Measurements from ENCODE around the gene ZNF678. TPM values are rescaled to one million over a fixed set of nuclear protein-coding genes. Genes with fewer than 3 reads are reported as not detected.

The ZNF678 gene
- total and polyA plus RNA-seq, 8 donors, result 1.6 to 8.0 (median 6.0) TPM

DNA sequence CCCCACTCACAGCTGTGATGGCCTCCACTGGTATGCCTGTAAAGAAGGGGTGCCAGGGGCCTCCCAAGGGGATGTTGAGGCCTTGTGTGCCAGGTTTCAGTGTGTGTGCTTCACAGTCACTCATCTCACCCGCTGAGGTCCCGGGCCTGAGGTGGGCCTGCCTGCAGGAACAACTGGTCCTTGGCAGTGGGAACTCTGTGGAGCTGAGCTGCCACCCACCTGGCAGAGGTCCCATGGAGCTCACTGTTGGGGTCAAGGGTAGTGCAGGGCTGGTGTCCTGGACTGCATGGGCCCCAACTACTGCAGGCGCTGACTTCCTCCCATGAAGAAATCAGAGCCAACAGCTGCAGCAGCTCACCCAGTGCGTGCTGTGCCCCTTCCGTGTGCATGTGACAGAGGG is 17.3 kb upstream of the ZNF678 start:
- ATAC-seq (no peak), DNase-seq (peak in 2 of 6 donors; percentile 32 to 39), FAIRE-seq (no peak)
- 56 to 61% methylated on average over 5 of the region's 5 CpGs for WGBS, 2 donors
- Histone ChIP-seq H3K4me1 (peaks cover 4 to 9% (median 5%) of the 10 kb centered on the region in 3 donors), H3K36me3 (no peaks in the 10 kb centered on the region), H3K27me3 (no peaks in the 10 kb centered on the region), H3K4me3 (no peak overlapping the region), H3K9me3 (no peaks in the 10 kb centered on the region), H3K27ac (no peak overlapping the region)
- TF ChIP-seq, protein P1, sequence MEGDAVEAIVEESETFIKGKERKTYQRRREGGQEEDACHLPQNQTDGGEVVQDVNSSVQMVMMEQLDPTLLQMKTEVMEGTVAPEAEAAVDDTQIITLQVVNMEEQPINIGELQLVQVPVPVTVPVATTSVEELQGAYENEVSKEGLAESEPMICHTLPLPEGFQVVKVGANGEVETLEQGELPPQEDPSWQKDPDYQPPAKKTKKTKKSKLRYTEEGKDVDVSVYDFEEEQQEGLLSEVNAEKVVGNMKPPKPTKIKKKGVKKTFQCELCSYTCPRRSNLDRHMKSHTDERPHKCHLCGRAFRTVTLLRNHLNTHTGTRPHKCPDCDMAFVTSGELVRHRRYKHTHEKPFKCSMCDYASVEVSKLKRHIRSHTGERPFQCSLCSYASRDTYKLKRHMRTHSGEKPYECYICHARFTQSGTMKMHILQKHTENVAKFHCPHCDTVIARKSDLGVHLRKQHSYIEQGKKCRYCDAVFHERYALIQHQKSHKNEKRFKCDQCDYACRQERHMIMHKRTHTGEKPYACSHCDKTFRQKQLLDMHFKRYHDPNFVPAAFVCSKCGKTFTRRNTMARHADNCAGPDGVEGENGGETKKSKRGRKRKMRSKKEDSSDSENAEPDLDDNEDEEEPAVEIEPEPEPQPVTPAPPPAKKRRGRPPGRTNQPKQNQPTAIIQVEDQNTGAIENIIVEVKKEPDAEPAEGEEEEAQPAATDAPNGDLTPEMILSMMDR (IDR thresholded peaks at IDR 0.05), result no peak
- intact Hi-C loops (cut with DNase I), result no loop called here

DNA sequence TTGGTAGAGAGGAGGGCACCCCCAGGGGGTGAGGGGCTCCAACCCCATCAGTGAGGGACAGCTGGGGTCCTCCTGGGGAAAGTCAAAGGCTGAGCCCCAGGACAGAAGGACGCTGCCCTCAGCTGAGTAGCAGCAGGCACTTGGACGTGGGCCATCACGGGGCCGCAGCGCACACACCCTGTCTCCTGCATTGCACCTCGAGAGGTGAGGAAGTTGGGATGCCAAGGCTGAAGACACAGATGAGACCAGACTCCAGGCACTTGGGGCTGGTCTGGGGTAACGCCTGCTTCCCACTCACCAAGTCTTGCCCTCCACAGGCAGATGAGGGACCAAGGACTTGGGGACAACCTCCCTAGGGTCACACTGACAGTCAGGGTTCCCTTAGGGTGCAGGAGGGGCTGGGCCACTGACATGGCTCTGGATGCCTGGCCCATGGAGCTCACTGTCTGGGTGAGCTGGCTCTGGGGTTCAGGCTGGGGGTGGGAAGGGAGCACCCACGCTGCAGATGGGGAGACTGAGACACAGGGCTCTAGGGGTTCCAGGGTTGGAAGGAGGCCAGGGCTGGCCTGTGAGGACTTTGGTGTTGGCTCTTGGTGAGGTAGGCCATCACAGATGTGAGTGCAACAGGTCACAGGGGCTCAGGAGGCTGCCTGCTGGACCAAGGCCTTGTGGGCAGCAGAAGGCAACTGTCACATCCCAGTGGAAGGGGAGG is 16.6 kb upstream of the ZNF678 start:
- Histone ChIP-seq H3K9me3 (no peaks in the 10 kb centered on the region), H3K27ac (no peak overlapping the region), H3K36me3 (no peaks in the 10 kb centered on the region), H3K4me1 (peaks cover 4 to 9% (median 5%) of the 10 kb centered on the region in 3 donors), H3K4me3 (no peak overlapping the region), H3K27me3 (no peaks in the 10 kb centered on the region)
- DNase-seq (peak in 3 of 6 donors; percentile 32 to 64 (median 46)), FAIRE-seq (no peak), ATAC-seq (no peak)
- intact Hi-C loops (cut with DNase I), result no loop called here
- TF ChIP-seq, protein P1 (IDR thresholded peaks at IDR 0.05), result no peak
- WGBS, 2 donors, result 94 to 100% methylated on average over 8 of the region's 8 CpGs

DNA sequence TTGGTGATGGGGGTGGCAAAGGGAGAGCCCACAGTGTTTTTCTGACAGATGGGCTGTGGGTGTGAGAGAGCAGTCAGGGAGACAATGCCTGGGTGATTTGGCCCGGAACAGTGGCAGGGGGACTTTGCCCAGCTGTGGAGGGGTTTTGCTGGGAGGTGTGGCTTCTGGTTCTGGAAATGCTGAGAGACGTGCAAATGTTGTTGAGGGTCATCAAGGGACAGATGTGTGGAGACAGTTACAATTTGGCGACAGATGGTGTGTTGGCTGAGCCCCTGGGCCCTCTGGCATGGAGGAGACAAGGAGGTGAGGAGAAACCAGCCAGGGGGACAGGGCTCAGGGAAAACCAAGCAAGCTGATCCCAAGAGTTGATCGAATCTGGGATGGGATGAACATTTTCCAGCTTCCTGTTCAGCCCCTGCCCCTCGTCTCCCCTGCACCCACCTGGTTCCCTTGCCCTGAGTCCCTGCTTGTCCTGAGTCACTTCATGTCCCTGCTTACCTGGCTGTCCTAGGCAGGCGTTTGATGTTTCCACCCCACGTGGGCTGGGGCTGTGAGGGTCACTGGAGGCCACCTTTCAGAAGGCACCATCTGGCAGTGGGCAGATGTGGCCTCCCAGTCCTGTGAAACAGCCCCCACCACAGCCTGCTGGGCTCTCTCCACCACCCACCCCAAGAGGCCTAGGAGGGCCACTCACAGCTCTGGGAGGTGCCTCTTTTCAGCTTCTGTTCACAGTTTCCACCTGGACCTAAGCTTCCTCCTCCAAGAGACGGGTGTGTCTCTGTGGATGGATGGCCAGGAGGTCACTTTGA is 15.8 kb upstream of the ZNF678 start:
- TF ChIP-seq, protein P1 (IDR thresholded peaks at IDR 0.05), result no peak
- Histone ChIP-seq H3K4me1 (peaks cover 4 to 9% (median 5%) of the 10 kb centered on the region in 3 donors), H3K27me3 (no peaks in the 10 kb centered on the region), H3K36me3 (no peaks in the 10 kb centered on the region), H3K27ac (peak overlapping the region in 3 of 4 donors; percentile 12 to 46 (median 38)), H3K4me3 (no peak overlapping the region), H3K9me3 (no peaks in the 10 kb centered on the region)
- intact Hi-C loops (cut with DNase I), result no loop called here
- WGBS, 2 donors, result 45 to 49% methylated on average over 8 of the region's 8 CpGs
- ATAC-seq, result peak in 2 of 4 donors; percentile 6 to 7
- DNase-seq, result peak in 4 of 6 donors; percentile 16 to 55 (median 38)
- no peak for FAIRE-seq

DNA sequence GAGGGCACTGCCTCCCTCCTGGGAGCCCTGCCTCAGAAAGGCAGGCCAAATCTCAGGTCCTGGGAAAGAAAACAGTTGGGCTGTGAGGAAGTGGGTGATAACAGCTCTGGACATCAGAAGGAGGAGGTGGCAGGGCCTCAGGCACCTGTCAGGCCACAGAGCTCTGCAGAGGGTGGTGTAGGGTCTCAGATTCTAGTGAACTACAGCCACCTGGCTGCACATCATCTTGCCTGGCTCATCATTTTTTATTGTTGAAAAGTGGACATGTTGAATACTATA is 15.3 kb upstream of the ZNF678 start:
- H3K9me3 ChIP-seq, result no peaks in the 10 kb centered on the region
- TF ChIP-seq, protein P1 (IDR thresholded peaks at IDR 0.05), result no peak
- peak overlapping the region in 2 of 4 donors; percentile 38 to 46 for H3K27ac ChIP-seq
- intact Hi-C loops (cut with DNase I), result no loop called here
- H3K4me1 ChIP-seq, result peaks cover 1 to 9% (median 4%) of the 10 kb centered on the region in 3 donors
- H3K36me3 ChIP-seq, result no peaks in the 10 kb centered on the region
- FAIRE-seq (no peak), ATAC-seq (peak; percentile 83 to 94 (median 92)), DNase-seq (peak; percentile 35 to 58 (median 51))
- H3K27me3 ChIP-seq, result no peaks in the 10 kb centered on the region
- no peak overlapping the region for H3K4me3 ChIP-seq
